Sigmoid colon (tissue), 7 donors: Measurements from ENCODE around the gene ESD. TPM values are rescaled to one million over a fixed set of nuclear protein-coding genes. Genes with fewer than 3 reads are reported as not detected.

ENCODE experiments used
- DNase-seq: peaks from one replicate; pipeline ENCODE4 v3.0.0-alpha.2; 2019
- H3K27ac ChIP-seq, 4 donors: fragments of 200-600 bp; sonication (generic); one replicate each; pipeline ENCODE4 v1.5.1; 2016 to 2019; ENCODE audit warnings: mild to moderate bottlenecking in 1 of 4
- H3K27me3 ChIP-seq, 3 donors: fragments of 200-600 bp; sonication (generic); one replicate each; pipeline ENCODE4 v1.5.1; 2019; ENCODE audit warnings: mild to moderate bottlenecking in 1 of 3
- H3K36me3 ChIP-seq, 4 donors: fragments of 200-600 bp; sonication (generic); one replicate each; pipeline ENCODE4 v1.5.1; 2016 to 2019
- H3K4me1 ChIP-seq, 4 donors: fragments of 200-600 bp; sonication (generic); one replicate each; pipeline ENCODE4 v1.5.1; 2017 to 2019
- H3K4me3 ChIP-seq, 4 donors: fragments of 200-600 bp; sonication (generic); one replicate each; pipeline ENCODE4 v1.5.1; 2017 to 2019; ENCODE audit warnings: mild to moderate bottlenecking in 2 of 4, moderate library complexity in 1 of 4
- H3K9me3 ChIP-seq, 4 donors: fragments of 200-600 bp in 3 of 4; sonication (generic) in 3 of 4; one replicate each; pipeline versions ENCODE4 v1.5.1 to v1.6.1; 2013 to 2019
- EP300 ChIP-seq, 4 donors: sonication (generic); formaldehyde crosslinking; IDR thresholded peaks; one replicate each; pipeline ENCODE4 v1.6.1; 2017; ENCODE audit warnings: antibody characterized with exemption in 4 of 4
- POLR2A ChIP-seq, 2 donors: fragments of 450-650 bp; IDR thresholded peaks; one replicate each; pipeline ENCODE4 v1.6.1; 2016; ENCODE audit warnings: antibody characterized with exemption in 2 of 2, mild to moderate bottlenecking in 2 of 2, moderate library complexity in 2 of 2
- POLR2AphosphoS5 ChIP-seq, 4 donors: sonication (generic); formaldehyde crosslinking; IDR thresholded peaks; one replicate each; pipeline ENCODE4 v1.6.1; 2017; ENCODE audit warnings: antibody characterized with exemption in 4 of 4
- WGBS, 2 donors: extraction: QIAGEN DNeasy Blood & Tissue Kit; methylation state at CpG; one replicate each; pipeline ENCODE4 v1.1.7; 2013; 5-methylcytosine and 5-hydroxymethylcytosine counted together
- intact Hi-C: fragments of 100-400 bp; cut with DNase I; formaldehyde crosslinking; loops from one replicate; pipeline ENCODE4 v1.15.1; 2023
- polyA plus RNA-seq, 3 donors: library from polyadenylated mRNA; stranded (reverse); fragments of 200-250 nt; gene quantifications; one replicate each; pipeline ENCODE4 v1.2.3, GENCODE V29; 2013
- total RNA-seq, 4 donors: library from RNA; depleted of rRNA; stranded (reverse); fragments of >200 nt; gene quantifications; one replicate each; pipeline ENCODE4 v1.1.0, GENCODE V29; 2016
- TF ChIP-seq, protein P1 (sequence below), 4 experiments: fragments of 450-650 bp in 3 of 4; fragments of 200-600 bp in 1 of 4; IDR thresholded peaks; one replicate each; pipeline ENCODE4 v1.5.1; 2016 to 2019; ENCODE audit warnings: antibody characterized with exemption in 4 of 4, mild to moderate bottlenecking in 3 of 4, moderate library complexity in 2 of 4
- donor health status: healthy with polysubstance abuse.
- donor health status: Bipolar disorder and iron deficiency.
- donor health status: healthy.

ESD gene
- total and polyA plus RNA-seq, 7 donors, result 89.5 to 150 (median 131) TPM

- Histone ChIP-seq H3K4me3 (no peak overlapping the region), H3K27me3 (no peaks in the 10 kb centered on the region), H3K9me3 (no peaks in the 10 kb centered on the region), H3K36me3 (peaks cover 0 to 78% (median 5%) of the 10 kb centered on the region in 4 donors), H3K27ac (no peak overlapping the region), H3K4me1 (no peaks in the 10 kb centered on the region)
- intact Hi-C loops, result no loop called here
- no peak for TF ChIP-seq POLR2AphosphoS5 (IDR thresholded peaks at IDR 0.05)
- TF ChIP-seq, protein P1, sequence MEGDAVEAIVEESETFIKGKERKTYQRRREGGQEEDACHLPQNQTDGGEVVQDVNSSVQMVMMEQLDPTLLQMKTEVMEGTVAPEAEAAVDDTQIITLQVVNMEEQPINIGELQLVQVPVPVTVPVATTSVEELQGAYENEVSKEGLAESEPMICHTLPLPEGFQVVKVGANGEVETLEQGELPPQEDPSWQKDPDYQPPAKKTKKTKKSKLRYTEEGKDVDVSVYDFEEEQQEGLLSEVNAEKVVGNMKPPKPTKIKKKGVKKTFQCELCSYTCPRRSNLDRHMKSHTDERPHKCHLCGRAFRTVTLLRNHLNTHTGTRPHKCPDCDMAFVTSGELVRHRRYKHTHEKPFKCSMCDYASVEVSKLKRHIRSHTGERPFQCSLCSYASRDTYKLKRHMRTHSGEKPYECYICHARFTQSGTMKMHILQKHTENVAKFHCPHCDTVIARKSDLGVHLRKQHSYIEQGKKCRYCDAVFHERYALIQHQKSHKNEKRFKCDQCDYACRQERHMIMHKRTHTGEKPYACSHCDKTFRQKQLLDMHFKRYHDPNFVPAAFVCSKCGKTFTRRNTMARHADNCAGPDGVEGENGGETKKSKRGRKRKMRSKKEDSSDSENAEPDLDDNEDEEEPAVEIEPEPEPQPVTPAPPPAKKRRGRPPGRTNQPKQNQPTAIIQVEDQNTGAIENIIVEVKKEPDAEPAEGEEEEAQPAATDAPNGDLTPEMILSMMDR (IDR thresholded peaks at IDR 0.05), result no peak
- WGBS, 2 donors, result 96% methylated on average over 3 of the region's 3 CpGs
- no peak for DNase-seq
Observed at GRCh38 chr13:46735425-46735824, 61.5 kb downstream of the ESD start.

DNA sequence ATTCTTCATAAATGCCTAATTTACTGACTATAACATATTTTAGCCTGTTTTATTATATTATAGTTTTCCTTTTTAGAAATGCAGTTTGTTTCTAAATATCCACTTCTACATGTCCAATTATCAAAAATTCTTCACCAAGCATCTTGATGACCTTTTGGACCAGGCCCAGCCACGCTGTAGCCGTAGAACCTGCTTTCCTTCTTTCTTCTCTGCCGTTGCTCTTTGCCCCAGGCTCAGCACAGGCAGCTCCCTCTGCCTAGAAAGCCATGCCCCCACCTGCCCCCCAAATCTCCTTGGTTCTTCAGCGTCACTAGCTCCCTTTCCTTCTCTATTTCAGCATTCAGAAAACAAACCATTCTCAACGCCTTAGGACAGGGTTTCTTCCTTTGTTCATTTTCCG is 65.4 kb downstream of the ESD start:
- no peak overlapping the region for H3K4me3 ChIP-seq
- no peaks in the 10 kb centered on the region for H3K27me3 ChIP-seq
- 82 to 91% methylated on average over 6 of the region's 6 CpGs for WGBS, 2 donors
- no peaks in the 10 kb centered on the region for H3K9me3 ChIP-seq
- peaks cover 12 to 91% (median 19%) of the 10 kb centered on the region in 4 donors for H3K36me3 ChIP-seq
- intact Hi-C loops, result no loop called here
- DNase-seq, result no peak
- no peaks in the 10 kb centered on the region for H3K4me1 ChIP-seq
- no peak overlapping the region for H3K27ac ChIP-seq
- TF ChIP-seq POLR2A (IDR thresholded peaks at IDR 0.05) (no peak), EP300 (IDR thresholded peaks at IDR 0.05) (no peak), POLR2AphosphoS5 (IDR thresholded peaks at IDR 0.05) (no peak)
- TF ChIP-seq, protein P1 (IDR thresholded peaks at IDR 0.05), result no peak

GRCh38 chr13:46728777-46729176 is 68.2 kb downstream of the ESD start:
- Histone ChIP-seq H3K27ac (no peak overlapping the region), H3K4me1 (no peaks in the 10 kb centered on the region), H3K9me3 (no peaks in the 10 kb centered on the region), H3K27me3 (no peaks in the 10 kb centered on the region), H3K4me3 (no peak overlapping the region), H3K36me3 (peaks cover 17 to 95% (median 36%) of the 10 kb centered on the region in 4 donors)
- WGBS, 2 donors, result 92 to 94% methylated on average over 7 of the region's 7 CpGs
- TF ChIP-seq POLR2AphosphoS5 (IDR thresholded peaks at IDR 0.05) (no peak), EP300 (IDR thresholded peaks at IDR 0.05) (no peak), POLR2A (IDR thresholded peaks at IDR 0.05) (no peak)
- TF ChIP-seq, protein P1 (IDR thresholded peaks at IDR 0.05), result no peak
- no peak for DNase-seq
- intact Hi-C loops, result loop anchor here (10.0 kb wide), 1 partner anchor 56 kb away; no protein-coding TSS in a partner anchor

DNA sequence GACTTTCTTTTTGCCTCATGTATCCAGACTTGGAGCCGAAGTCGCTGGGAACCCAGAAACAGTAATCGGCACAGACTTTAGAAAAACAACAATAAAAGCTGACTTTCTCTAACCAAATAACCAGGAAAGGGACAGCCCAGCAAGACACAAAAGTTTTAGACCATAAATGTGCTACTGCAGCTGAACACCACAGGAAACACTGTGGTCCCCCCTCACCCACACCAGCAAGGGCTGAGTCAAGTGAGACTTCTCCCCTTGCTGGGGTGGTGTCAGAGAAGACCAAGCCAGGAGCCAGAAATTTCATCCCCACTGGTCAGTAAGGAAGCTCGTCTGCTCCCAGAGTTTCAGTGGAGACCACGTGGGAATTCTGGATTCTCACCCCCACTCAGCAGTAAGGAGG is 70.6 kb downstream of the ESD start:
- H3K36me3 ChIP-seq, result peaks cover 13 to 86% (median 44%) of the 10 kb centered on the region in 4 donors

More for the DNA sequence above, 70.6 kb downstream of the ESD start:
- no peaks in the 10 kb centered on the region for H3K4me1 ChIP-seq
- intact Hi-C loops, result loop anchor here (10.0 kb wide), 1 partner anchor 58 kb away; no protein-coding TSS in a partner anchor
- no peaks in the 10 kb centered on the region for H3K9me3 ChIP-seq
- WGBS, 2 donors, result 93% methylated on average over 5 of the region's 5 CpGs
- H3K27me3 ChIP-seq, result no peaks in the 10 kb centered on the region
- no peak overlapping the region for H3K27ac ChIP-seq
- no peak for DNase-seq
- H3K4me3 ChIP-seq, result no peak overlapping the region
- TF ChIP-seq EP300 (IDR thresholded peaks at IDR 0.05) (no peak), POLR2AphosphoS5 (IDR thresholded peaks at IDR 0.05) (no peak)
- TF ChIP-seq, protein P1 (IDR thresholded peaks at IDR 0.05), result no peak

Other genes with a start within 250 kb of the ESD start
- 10 to 100 TPM; 32.4 to 54.0 (median 40.7) TPM for gene LRCH1, start 244.0 kb downstream of the ESD start, total RNA-seq
- gene LRCH1, start 244.0 kb downstream of the ESD start, polyA plus RNA-seq, result 1 to 10 TPM; 4.2 to 8.4 (median 5.1) TPM
- 1 to 10 TPM in 2 of 4 donors, under 1 TPM in 2; 0.81 to 2.2 (median 1.1) TPM for gene HTR2A, start 99.9 kb upstream of the ESD start, total RNA-seq
- under 1 TPM in 1 of 3 donors, not detected in 2; 0.52 TPM for gene HTR2A, start 99.9 kb upstream of the ESD start, polyA plus RNA-seq